K562 (cell line): ENCODE measurements around the gene CTNNB1. TPM values are rescaled to one million over a fixed set of nuclear protein-coding genes. Genes with fewer than 3 reads are reported as not detected.

Experiments used
- ADNP ChIP-seq: fragments of 200-800 bp; sonication (Bioruptor generic); IDR thresholded peaks from 2 replicates; pipeline ENCODE4 v1.6.1; 2016; ENCODE audit warnings: missing genetic modification characterization, missing compliant biosample characterization
- BCLAF1 ChIP-seq, 2 experiments: fragments of 450-650 bp in 1 of 2; IDR thresholded peaks; 2 replicates each; pipeline ENCODE4 v1.6.1; 2011 to 2017; ENCODE audit warnings: low read depth in 2 of 2, antibody characterized with exemption in 1 of 2, borderline replicate concordance in 1 of 2, low read length in 1 of 2, mild to moderate bottlenecking in 1 of 2, mixed read lengths in 1 of 2; ENCODE audit not compliant: control insufficient read depth in 1 of 2
- BRD9 ChIP-seq: fragments of 450-650 bp; IDR thresholded peaks from 2 replicates; pipeline ENCODE4 v1.6.1; 2018; ENCODE audit warnings: low read depth; ENCODE audit not compliant: partially characterized antibody
- CAMTA2 ChIP-seq: fragments of 250-450 bp; sonication (Bioruptor Pico); conservative IDR thresholded peaks from 2 replicates; pipeline ENCODE4 v1.5.1; 2022
- CHD1 ChIP-seq: fragments of 200-600 bp; sonication (generic); IDR thresholded peaks from one replicate; pipeline ENCODE4 v1.6.1; 2012; ENCODE audit warnings: mild to moderate bottlenecking, moderate library complexity, low read length, inconsistent platforms
- CHD4 ChIP-seq: fragments of 200-600 bp; sonication (generic); IDR thresholded peaks from 3 replicates; pipeline ENCODE4 v1.6.1; 2012; ENCODE audit warnings: low read depth, mild to moderate bottlenecking, mixed read lengths, low read length, inconsistent platforms; ENCODE audit not compliant: insufficient read depth, insufficient replicate concordance, poor library complexity, severe bottlenecking
- CREB3 ChIP-seq: fragments of 450-650 bp; conservative IDR thresholded peaks from 2 replicates; pipeline ENCODE4 v1.6.1; 2016; ENCODE audit warnings: missing genetic modification characterization, low read depth, mild to moderate bottlenecking, missing compliant biosample characterization, moderate library complexity
- EP300 ChIP-seq: IDR thresholded peaks from 2 replicates; pipeline ENCODE4 v1.6.1; 2012; ENCODE audit warnings: low read length, improper control_type of control experiment
- FIP1L1 ChIP-seq: fragments of 200-400 bp; formaldehyde crosslinking; IDR thresholded peaks from 2 replicates; pipeline ENCODE4 v1.6.1; 2018; ENCODE audit warnings: mild to moderate bottlenecking, low read depth, low read length; ENCODE audit not compliant: poor library complexity, severe bottlenecking
- GABPB1 ChIP-seq: sonication (generic); formaldehyde crosslinking; IDR thresholded peaks from 2 replicates; pipeline ENCODE4 v1.8.0; 2022; ENCODE audit warnings: mild to moderate bottlenecking, missing genetic modification reagents
- HES1 ChIP-seq: fragments of 450-650 bp; IDR thresholded peaks from 2 replicates; pipeline ENCODE4 v1.6.1; 2016; ENCODE audit warnings: low read depth, mild to moderate bottlenecking, moderate library complexity
- HIVEP1 ChIP-seq: fragments of 250-450 bp; sonication (Bioruptor Pico); IDR thresholded peaks from 2 replicates; pipeline ENCODE4 v1.4.0; 2020; ENCODE audit warnings: mild to moderate bottlenecking
- HNRNPUL1 ChIP-seq: fragments of 200-400 bp; formaldehyde crosslinking; IDR thresholded peaks from 2 replicates; pipeline ENCODE4 v1.6.1; 2017; ENCODE audit warnings: low read length
- KAT7 ChIP-seq: sonication (generic); formaldehyde crosslinking; IDR thresholded peaks from 2 replicates; pipeline ENCODE4 v1.8.0; 2022; ENCODE audit warnings: missing genetic modification reagents, mild to moderate bottlenecking, borderline replicate concordance
- MXD1 ChIP-seq: fragments of 250-450 bp; sonication (Bioruptor Pico); IDR thresholded peaks from 2 replicates; pipeline ENCODE4 v1.8.0; 2021; ENCODE audit warnings: borderline replicate concordance, mild to moderate bottlenecking, moderate library complexity; ENCODE audit not compliant: poor library complexity, severe bottlenecking
- NR2C2 ChIP-seq, 2 experiments: fragments of 200-800 bp in 1 of 2; sonication (Bioruptor generic) in 1 of 2; sonication (generic) in 1 of 2; formaldehyde crosslinking in 1 of 2; IDR thresholded peaks; 2 replicates each; pipeline versions ENCODE4 v1.6.1 to v1.8.0; 2016 to 2022; ENCODE audit warnings: mild to moderate bottlenecking in 1 of 2, missing compliant biosample characterization in 1 of 2, missing genetic modification characterization in 1 of 2, missing genetic modification reagents in 1 of 2
- TAF7 ChIP-seq: fragments of 450-650 bp; IDR thresholded peaks from 2 replicates; pipeline ENCODE4 v1.6.1; 2016; ENCODE audit warnings: missing genetic modification characterization, missing compliant biosample characterization
- TEAD1 ChIP-seq, 2 experiments: fragments of 450-650 bp in 1 of 2; sonication (generic) in 1 of 2; formaldehyde crosslinking; IDR thresholded peaks; 2 replicates each; pipeline versions ENCODE4 v1.4.0 to v1.8.0; 2020 to 2022; ENCODE audit warnings: mild to moderate bottlenecking in 2 of 2, missing genetic modification reagents in 1 of 2
- TSC22D4 ChIP-seq: fragments of 450-650 bp; IDR thresholded peaks from 2 replicates; pipeline ENCODE4 v1.6.1; 2016; ENCODE audit warnings: missing genetic modification characterization, missing biosample characterization, control low read depth
- ZNF174 ChIP-seq: fragments of 250-450 bp; sonication (Bioruptor Pico); IDR thresholded peaks from 2 replicates; pipeline ENCODE4 v1.4.0; 2020; ENCODE audit warnings: mild to moderate bottlenecking
- ZNF23 ChIP-seq: fragments of 250-450 bp; sonication (Bioruptor Pico); IDR thresholded peaks from 2 replicates; pipeline ENCODE4 v1.4.0; 2020; ENCODE audit warnings: mild to moderate bottlenecking
- polyA plus RNA-seq, 8 experiments: library from polyadenylated mRNA; depleted of rRNA in 4 of 8; stranded (reverse) in 5 of 8; unstranded in 3 of 8; fragments of >200 nt; fragmentation: Nextera tagmentation in 2 of 8; fragmentation: Illumina TruSeq in 1 of 8; extraction: Ambion mirVana in 2 of 8; extraction: Trizol in 1 of 8; gene quantifications; 2 replicates each; pipeline versions ENCODE4 v1.2.1 to v1.2.3, GENCODE V29; 2011 to 2014; ENCODE audit warnings: inconsistent platforms in 1 of 8, missing spikeins in 1 of 8
- total RNA-seq, 7 experiments: library from RNA; depleted of rRNA in 6 of 7; stranded (reverse); fragments of >200 nt in 6 of 7; fragmentation: Illumina TruSeq in 2 of 7; extraction: Trizol in 2 of 7; gene quantifications; 2 replicates each; pipeline versions ENCODE4 v1.2.1 to v1.2.3, GENCODE V29; 2011 to 2021; ENCODE audit warnings: low replicate concordance in 1 of 7

The CTNNB1 gene
- total and polyA plus RNA-seq, 9 of the 15 experiments (the other 6 are each of a cell fraction or from before 2014, with no cell fraction given), result 44.3 to 193 (median 154) TPM

- TF ChIP-seq MXD1 (CRISPR knock-in tag), result no peak
- no peak for TF ChIP-seq HES1
- TF ChIP-seq BRD9, result peak; percentile 59
- no peak for TF ChIP-seq CREB3 (tag)
- TF ChIP-seq EP300, result 0 out of 2 replicates have a peak, but pooled peaks have one; percentile 27
- peak; percentile 71; the same call in 1 of the 2 replicates for TF ChIP-seq GABPB1 (CRISPR knock-in tag)
- no peak for TF ChIP-seq TSC22D4 (tag)
- TF ChIP-seq TAF7 (tag), result peak; percentile 99
- TF ChIP-seq CHD4, result no peak
- TF ChIP-seq FIP1L1, result peak; percentile 99
- TF ChIP-seq CAMTA2 (CRISPR knock-in tag), result peak; percentile 56; the same call in 1 of the 2 replicates
- TF ChIP-seq TEAD1 (CRISPR knock-in tag; IDR thresholded peaks at IDR 0.05), result peak; percentile 15 to 84; a peak in 2 of 4 replicates
- no peak for TF ChIP-seq ZNF23 (CRISPR knock-in tag)
- peak; percentile 85 for TF ChIP-seq CHD1
- TF ChIP-seq ZNF174 (CRISPR knock-in tag), result no peak
- TF ChIP-seq NR2C2 (CRISPR knock-in tag; IDR thresholded peaks at IDR 0.05), result peak; percentile 70
- peak; percentile 88 for TF ChIP-seq NR2C2 (tag; IDR thresholded peaks at IDR 0.05)
- TF ChIP-seq HNRNPUL1, result no peak
- 0 out of 4 replicates have a peak, but pooled peaks of 1 of the 2 experiments have one; percentile 53 for TF ChIP-seq BCLAF1 (IDR thresholded peaks at IDR 0.05; ENCODE audit: borderline replicate concordance in 1 of 2, control insufficient read depth in 1 of 2, low read depth in 2 of 2, low read length in 1 of 2)
- TF ChIP-seq KAT7, result peak; percentile 58; the same call in 1 of the 2 replicates
- no peak for TF ChIP-seq HIVEP1 (CRISPR knock-in tag)
- TF ChIP-seq ADNP (tag), result no peak
These were observed at the start of gene CTNNB1 (continued) for GRCh38 chr3:41198950-41199865.
